Panc1 (cell line): ENCODE measurements around the gene TCEA3.

Experiments used
- CTCF ChIP-seq: fragments of 450-650 bp; IDR thresholded peaks from 2 replicates; pipeline ENCODE4 v1.5.1; 2017; ENCODE audit warnings: mild to moderate bottlenecking
- SIN3A ChIP-seq: IDR thresholded peaks from 2 replicates; pipeline ENCODE4 v1.6.1; 2012; ENCODE audit warnings: low read depth, mild to moderate bottlenecking, low read length, moderate library complexity, borderline replicate concordance; ENCODE audit not compliant: insufficient read depth
- TCF7L2 ChIP-seq: IDR thresholded peaks from 2 replicates; pipeline ENCODE4 v1.6.1; 2011; ENCODE audit warnings: mild to moderate bottlenecking, low read depth, low read length, inconsistent platforms

GRCh38 chr1:23466423-23466989, 42.0 kb upstream of the TCEA3 start:
- TF ChIP-seq SIN3A (no peak), TCF7L2 (no peak), CTCF (no peak)
